Stimulated activated CD8-positive, alpha-beta memory T cell treated with anti-CD3 and anti-CD28 coated beads, Interleukin-4, amount 100 ng/mL, for 4 hours (primary cell): ENCODE results near the gene FOXA1.

Experiments
- DNase-seq, 2 donors: peaks; one replicate each; pipeline ENCODE4 v3.0.0-alpha.2; 2020; ENCODE audit warnings: low read depth in 2 of 2, low spot score in 1 of 2

Gene FOXA1

DNA sequence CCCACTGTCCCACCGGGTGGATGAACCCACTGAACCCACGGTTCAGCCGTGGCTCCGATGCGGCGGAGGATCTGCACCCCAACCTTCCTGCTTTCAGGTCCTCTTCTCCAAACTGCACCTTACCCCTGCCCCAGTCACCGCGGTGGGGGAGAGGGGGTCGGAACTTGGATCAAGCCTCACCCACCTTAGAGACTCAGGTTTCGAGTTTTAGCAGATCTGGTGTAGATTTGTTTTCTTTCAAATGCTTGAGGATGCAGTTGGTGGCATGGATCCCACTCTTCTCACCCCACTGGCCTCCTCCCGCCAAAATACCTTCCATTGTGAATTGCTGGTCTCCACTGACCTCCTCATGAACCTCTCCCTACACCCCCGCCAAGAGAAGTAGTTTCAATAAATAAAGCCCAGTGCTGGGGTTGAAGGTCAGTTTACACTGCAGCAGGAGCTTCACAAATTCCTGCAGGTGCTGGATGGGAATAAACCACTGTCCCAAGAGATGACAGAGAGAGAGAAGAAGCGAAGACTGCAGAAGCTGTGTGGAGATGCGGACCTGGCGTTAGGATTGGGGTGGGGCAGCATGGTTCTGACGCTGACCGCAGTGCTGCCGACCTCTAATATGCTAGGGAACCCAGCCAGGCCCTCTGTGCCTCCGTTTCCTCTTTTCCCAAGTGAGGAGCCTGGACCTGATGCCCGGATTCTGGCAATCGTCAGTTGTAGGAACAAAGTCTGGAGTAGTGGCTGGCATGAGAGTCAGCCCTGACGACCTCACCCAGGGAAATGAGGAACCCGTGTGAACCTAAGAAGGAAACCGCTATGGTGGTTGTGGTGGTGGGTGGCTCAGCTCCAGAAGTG, 7.8 kb upstream of the FOXA1 start:
- no peak for DNase-seq

DNA sequence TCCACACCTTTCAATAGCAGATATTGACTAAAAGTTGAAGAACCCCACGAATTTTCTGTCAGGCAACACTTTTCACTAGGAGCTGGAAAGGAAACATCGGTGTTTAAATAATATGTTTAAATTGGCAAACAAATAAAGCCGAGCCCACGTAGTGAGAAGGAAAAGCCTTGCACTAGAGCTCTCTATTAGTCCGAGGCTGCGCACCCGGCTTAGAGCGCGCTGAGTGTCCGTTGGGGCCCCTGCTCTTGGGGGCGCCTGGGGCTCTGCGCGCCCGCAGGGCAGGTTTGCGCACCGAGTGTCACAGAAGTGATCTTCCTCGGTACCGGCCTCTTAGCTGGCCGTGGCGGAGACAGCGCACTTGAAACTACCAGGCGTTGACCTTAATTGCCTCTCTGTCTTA, 6.8 kb upstream of the FOXA1 start:
- DNase-seq = no peak

DNA sequence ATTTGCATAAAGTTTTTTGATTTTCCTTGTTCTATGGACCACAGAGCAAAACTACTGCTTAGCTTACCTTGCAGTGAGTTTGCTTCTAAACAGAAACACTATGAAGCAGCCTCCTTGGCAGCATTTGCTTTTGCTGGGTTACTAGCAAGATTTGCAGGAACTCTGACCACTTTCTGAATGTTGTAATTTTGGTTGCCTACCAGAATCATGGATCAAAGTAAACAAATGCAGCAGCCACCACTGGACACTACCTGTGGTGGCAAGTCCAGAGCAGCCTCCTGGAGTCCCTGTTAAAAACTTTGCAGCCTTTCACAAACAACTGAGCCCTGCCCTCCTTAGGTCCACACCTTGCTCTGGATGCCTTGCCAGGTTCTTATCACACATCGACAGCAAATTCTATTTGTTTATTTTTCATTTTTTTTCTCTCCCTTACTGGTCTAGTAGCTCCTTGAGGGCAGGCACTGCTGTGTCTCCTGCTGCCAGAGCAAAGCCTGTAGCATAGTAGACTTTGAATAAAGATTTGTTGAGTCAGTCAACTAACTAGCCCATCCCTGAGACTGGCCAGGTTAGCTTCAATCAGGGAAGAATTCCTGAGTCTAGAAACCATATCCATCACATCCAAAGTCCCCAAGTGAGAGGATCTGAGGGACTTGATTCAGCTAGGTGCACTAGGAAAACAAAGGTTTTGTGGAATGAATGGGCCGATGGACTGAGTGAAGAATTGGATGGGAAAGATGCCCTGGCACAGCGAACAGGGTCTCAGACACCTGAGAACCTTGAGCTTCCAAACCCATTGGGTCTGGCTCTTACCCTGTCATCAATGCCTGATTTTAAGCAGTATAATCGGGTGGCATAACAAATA, 6.1 kb upstream of the FOXA1 start:
- DNase-seq = no peak

DNA sequence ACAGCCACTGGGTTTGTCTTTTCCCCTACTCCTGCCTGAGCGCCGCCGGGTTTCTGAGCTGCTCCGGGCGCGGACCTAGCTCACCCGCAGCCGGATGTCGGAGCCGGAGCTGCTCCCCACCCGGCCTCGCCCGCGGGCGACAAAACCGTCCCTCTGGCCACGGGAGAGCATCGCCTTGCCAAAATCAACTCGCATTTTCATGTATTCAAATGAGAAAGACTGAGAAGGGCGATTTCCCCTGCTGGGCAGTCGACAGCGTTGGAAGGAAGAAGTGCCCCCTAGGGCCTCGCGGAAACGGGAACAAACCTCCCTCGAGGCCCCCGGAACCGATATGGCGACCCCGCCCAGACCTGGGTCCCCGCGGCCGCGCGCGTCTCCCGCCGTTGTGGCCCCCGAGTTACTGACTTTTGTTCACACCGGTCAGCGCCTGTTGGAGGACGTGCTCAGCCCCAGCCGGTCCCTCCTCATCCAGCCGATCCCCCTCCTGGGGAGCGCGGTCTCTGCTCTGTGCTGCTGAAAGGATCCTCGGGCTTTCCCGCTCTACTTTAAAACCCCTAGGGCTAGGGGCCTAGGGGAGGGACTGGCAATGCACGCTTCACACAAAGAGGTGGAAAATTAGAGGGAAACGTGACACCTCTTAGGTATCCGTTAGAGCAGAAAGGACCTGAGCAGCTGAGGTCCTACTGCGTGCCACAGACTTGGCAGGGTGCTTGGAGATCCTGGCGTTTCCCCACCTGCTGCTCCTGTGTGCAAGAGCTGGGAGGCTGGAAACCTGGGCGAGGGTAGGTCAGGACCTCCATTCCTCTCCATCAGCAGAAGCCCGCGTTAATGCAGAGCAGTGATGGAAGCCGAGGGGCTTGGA, 4.7 kb upstream of the FOXA1 start:
- DNase-seq = no peak

DNA sequence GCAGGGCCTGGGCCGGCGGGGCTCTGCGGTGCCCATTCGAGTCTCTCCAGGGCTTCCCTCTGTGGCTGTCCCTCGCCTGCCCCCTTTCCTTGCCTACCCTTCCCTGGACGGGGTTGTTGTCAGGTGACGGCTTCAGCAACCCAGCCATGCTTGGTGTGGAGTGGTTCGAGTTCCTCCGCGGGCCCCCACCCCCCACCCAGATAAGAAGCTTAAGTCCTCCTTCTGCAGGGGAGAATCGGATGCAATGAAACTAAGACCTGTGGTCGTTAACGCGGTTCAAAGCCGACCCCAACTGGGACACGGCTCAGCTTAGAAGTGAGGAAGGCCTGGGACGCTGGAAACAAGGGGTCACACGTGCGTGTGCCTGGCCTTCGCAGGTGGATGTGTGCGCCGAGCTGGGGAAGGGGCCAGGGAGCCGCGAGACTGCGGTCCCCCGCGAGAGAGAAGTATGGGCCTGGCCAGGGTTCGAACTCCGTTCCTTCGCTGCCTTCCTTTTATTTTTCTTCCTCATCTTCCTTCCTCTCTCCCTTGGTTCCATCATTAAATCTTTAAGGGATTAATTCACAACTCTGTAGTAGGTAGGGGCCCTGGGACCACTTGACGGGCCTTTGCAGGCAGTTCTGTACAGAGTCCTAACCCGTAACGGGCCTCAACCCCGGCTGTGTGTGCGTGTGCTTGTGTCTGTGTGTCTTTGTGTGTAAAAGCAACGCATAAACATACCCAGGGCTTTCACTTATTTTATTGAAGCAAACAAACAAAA, 3.9 kb upstream of the FOXA1 start:
- DNase-seq = no peak

DNA sequence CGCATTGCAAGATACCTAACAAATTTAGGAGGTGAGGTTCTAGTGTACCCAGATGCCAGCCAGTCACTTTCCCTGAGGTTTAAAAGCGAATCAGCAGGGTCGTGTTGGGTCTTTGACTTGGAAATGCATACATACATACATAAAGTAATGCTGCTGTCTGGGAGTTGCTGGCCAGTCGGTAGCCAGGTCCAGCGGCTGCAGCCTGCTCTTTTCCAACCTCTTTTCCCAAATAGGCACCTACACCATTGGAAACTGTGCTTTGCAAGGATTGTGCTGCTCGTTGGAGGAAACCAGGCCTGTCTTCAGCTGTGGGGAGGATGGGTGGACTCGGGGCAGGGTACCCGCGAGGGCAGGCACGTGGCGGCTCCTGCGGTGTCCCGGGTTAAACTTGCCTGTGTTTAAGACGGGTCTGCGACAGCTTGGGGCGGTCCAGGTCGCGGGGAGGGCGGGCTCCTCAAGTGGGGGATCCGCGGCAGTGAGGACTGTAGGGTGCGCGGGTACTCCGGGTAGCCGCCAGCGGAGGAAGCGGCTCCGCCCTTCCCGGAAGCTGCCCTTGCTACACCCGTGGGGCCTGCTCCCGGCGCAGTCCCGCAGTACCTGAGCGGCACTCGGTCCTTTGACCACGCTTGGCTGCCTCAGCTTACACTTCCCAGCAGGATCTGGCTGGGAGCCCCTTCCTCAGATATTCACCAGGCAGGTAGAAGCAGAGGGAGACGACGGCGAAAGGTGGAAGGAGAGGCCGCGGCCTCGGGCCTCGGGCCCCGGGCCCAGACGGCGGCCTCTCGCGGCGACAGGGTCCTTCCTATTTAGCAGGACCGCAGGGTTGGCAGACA, 3.1 kb upstream of the FOXA1 start:
- DNase-seq = no peak

DNA sequence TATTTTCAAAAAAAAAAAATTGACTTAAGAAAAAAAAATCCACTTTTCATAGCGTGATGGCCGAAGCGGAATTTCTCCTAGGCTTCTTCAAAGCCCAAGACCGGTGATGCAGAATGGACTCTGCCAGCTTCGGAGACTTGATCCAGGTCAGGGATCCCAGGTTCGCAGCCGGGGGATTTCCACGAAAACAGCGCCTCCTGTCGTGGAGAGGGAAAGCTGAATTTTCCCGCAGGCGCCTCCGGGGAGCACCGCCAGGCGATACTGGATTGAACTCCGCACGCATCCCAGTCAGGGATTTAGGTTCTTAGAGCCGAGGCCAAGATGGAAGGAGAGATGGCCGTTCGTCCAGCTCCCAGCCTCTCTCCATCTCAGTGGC, 2.5 kb upstream of the FOXA1 start:
- DNase-seq = no peak

DNA sequence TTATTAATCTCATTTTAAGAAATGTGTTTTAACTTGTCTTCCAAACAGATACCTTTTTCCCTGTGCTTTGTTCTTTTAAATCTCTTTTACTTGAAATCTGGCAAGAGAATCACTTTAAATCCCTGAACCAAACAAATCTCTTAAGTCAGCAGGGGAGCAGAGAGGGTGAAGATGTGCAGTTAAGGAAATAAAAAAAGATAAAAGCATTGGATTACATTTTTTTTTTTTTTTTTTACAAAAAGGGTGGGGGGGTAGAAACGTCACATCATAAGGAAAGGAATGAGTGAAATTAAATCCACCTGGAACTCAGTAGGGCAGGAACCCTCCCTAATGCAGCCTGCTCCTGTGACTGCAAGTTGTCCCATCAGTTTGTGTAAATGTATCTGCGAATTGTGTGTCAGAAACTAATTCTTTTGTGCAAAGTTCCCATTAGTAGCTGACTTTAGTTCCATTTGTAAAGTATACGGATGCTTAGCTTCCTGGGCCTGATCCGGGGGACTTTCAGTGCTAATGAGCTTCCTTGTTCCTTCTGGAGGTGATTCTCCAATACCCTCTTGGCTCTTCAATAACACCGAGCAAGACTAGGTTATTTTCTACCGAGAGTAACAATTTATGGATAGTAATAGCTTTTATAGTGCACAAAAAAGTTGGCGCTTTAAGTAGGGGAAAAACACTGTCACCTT, 1.9 kb upstream of the FOXA1 start:
- DNase-seq = no peak

DNA sequence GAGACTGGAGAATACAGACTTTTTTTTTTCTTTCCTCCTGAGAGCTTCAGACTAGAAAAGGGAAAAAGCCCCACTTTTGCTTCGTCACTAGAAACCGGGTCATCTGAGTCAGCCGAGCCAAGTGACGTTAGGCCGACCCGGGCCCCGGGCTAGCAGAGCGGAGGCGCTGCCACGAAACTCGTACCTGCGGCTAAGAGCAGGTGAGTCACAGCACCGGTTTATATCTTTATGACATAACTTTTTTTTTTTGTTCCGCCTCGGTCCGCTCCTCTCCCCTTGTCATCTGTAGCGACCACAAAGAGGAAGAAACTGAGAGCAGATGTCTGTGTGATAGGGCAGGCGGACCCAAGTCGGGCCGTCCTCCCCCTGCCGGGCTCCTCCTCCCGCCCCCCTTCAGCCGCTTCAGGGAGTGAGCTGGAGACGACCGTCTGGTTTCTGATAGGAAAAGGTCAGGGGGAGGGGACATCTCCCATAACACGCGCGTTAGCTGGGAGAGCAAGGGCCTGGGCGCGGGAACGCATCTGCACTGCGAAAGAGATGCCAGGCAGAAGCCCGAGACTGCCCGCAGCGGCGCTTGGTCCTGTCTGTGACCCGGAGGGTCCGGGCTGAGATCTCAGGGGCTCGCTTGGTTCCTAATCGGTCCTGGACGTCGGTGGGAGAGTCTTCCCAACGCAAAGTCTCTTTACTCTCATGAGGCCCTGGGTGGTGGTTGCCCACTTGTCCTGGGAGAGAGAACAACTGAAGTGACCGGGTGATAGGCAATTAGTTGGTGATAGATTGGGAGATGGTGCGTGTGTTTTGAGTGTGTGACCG, 966 bp upstream of the FOXA1 start:
- DNase-seq = peak in 1 of 2 donors; percentile 24

DNA sequence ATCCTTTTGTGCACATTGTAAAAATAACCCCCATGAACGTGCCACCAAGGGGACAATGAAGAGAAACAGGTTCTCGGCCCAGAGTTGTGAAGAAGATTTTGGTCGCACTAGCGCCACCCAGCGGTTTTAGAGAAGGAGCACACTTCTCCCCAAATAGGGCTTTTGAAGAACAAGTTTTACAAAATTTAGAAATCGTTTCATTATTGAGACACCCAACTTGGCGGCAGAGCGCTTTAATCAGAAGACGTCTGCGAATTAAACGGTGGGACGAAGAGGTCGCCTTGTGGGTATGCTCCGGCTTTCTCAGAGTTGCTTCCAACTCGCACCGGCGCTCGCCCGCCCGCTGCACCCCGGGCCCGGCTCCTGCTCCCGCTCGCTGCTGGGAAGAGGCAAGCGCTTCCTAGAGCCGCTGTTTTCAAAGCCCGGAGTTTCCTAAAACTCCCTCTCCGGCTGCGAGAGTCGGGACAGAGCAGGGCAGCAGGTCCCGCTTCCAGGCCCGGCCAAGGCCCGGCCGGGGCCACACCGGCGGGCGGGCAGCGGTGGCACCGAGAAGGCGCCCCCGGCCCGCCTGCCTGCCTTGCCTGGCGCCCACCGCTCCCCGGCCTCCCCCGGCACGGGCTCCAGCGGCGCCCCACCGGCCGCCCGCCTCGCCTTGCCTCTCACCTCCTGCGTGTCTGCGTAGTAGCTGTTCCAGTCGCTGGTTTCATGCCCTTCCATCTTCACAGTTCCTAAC, 645 bp downstream of the FOXA1 start:
- no peak for DNase-seq

DNA sequence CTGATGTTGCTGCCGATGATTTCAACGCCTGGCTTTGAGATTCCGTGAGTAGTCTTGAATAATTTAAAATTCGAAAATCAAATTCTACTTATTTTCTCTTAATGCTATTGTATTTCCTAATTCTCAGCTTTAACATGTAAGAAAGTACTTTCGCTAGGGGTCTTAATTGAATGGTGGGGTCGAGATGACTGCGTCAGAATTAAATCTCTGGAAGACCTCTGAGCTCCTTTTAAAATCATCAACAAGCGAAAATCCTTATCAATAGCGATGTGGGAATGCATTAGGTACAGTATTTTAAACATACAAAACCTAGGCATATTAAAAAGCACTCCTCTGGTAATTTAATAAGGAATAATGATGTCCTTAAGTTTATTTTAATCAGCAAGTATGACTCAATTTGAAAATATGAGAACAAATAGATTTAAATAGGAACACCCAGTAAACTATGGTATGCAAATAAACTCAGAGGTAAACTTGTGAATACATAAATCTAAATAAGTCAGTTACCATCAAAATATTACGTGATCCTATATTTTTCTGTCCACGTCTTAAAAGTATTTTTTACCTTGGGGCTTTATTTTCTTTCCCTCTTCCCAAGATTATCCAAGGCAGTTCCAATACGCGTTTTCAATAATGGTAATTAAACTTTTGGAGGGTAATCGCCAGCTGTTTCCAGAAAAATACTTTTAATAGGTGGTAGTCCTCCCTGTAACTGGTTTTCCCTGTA, 1.4 kb downstream of the FOXA1 start:
- no peak for DNase-seq

DNA sequence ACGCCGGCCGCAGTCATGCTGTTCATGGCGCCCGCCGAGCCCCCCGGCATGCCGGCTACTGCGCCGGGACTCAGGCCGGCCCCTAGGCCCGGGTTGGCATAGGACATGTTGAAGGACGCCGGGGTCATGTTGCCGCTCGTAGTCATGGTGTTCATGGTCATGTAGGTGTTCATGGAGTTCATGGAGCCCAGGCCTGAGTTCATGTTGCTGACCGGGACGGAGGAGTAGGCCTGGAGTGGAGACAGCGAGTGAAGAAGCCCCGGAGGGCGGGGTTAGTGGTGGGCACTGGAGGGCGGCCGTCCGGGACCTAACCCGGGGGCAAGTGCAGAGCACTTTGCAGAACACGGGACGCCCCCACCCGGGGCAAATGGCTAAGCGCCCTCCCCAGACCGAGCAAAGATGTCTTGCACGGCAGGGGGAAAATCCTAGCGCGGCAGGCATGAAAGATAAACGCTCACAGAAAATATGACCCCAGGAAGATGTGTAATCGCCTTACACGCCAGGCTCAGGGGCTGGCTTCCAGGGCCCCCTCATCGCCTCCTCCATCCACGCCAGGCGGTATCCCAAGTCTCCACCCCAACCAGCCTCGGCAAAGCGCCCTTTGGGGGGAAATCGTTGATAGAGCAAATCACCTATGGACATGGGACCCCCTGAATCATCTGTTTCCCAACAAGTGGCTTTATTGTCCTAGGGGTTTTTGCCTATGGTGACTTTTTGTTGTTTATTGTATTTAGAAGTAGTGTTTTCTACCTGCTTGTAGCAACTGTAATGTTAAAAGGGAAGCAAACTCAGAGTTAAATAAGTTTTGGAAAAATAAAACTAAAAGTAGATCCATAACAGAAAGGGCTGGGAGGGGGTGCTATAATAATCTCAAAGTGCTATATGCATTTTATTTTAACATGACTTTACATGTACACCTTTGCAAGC, 2.3 kb downstream of the FOXA1 start:
- DNase-seq = no peak

DNA sequence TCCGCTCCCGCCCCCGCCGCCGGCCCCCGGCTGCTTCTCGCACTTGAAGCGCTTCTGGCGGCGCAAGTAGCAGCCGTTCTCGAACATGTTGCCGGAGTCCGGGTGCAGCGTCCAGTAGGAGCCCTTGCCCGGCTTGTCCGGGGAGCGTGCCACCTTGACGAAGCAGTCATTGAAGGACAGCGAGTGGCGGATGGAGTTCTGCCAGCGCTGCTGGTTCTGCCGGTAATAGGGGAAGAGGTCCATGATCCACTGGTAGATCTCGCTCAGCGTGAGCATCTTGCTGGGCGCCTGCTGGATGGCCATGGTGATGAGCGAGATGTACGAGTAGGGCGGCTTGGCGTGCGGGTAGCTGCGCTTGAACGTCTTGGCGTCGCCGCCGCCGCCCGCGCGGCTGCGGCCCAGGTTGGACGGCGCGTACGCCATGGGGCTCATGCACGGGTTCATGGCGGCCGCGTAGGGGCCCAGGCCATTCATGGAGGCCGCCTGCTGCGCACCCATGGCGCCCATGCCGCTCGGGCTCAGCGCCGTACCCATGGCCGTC, 3.0 kb downstream of the FOXA1 start:
- DNase-seq = no peak

DNA sequence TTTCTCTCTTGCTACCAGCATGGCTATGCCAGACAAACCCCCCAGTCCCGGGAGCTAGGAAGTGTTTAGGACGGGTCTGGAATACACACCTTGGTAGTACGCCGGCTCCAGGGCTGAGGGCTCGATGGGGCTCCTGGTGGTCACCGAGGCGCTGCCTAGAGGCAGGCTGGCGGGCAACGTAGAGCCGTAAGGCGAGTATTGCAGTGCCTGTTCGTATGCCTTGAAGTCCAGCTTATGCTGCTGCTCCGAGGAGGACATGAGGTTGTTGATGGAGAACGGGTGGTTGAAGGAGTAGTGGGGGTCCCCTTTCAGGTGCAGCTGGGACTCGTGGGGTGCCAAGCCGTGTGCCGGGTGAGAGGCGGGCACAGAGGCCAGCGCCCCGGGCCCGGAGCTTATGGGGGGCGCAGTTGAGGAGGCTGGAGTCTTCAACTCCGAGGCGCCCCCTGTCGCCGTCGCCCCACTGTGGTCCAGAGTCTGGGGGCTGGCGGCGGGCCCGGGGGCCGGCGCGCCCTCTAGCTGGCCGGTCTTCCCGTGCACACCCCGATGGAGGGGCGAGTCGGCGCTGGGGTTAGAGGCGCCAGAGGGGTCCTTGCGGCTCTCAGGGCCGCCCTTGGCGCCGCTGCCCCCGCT, 3.6 kb downstream of the FOXA1 start:
- DNase-seq = no peak

DNA sequence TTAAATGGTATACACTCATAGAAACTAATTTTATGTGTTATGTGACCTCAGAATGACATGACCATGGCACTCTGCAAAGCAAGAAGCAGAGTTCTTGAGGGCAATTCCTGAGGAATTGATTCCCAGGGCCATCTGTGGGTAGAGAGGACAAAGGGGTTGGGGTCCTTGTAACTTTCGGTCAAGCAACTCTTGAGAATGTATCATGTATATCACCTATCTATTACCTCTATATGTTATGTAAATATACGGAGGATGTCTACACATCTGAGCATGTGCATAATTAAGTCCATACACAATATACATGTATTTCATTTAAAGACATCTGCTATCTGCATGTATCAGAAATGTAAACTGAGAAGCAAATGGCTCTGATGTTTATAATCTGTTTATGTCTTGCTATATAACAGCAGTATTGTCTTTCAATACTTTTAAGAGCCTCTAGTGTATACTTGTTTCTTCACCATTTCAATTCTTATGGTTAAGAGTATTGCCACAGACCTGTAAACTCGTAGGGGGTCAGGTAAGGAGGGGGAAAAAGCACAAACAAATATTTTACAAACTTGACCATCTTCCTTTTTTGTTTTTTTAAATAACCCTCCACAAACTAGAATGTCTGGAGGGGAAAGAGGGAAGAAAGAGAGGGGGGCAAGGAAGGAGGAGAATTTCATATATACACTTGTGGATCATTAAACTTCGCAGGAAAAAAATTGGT, 4.5 kb downstream of the FOXA1 start:
- no peak for DNase-seq
